GM19035 (cell line): Measurements from ENCODE around the gene KIAA1958.
"Not testable (repeated sequence)": the region's sequence is repeated elsewhere in the genome, so short reads cannot be mapped to it uniquely, and the experiment has no call there.

ENCODE experiments used
- ATAC-seq: cut with Tn5 transposase; IDR thresholded peaks from one replicate; pipeline ENCODE4 v1.9.1; 2021; ENCODE audit not compliant: unreplicated experiment

Gene KIAA1958

GRCh38 chr9:112489039-112489546 is 2.5 kb downstream of the KIAA1958 start:
- no peak for ATAC-seq

- no peak for ATAC-seq
Measured at GRCh38 chr9:112489876-112490666, 3.4 kb downstream of the KIAA1958 start.

- ATAC-seq: no peak
Measured at GRCh38 chr9:112493393-112494137, 6.9 kb downstream of the KIAA1958 start.

DNA sequence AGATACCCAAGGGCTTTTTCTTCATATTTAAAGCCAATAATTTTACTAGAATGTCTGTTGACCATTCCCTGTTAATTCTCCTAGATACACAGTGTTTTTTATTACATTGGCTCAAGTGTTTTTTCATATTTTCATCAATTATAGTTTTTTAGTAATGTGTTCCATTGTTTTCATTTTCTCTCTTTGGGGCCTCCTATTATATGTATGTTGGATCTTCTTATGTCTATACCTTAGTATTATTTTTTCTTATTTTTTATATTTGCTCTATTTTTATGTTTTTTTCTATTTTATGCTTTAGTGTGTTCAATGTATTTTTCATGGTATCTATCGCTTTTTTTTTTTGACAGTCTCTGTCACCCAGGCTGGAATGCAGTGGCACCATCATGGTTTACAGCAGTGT is 7.5 kb downstream of the KIAA1958 start:
- no peak for ATAC-seq

GRCh38 chr9:112495614-112496013 is 9.0 kb downstream of the KIAA1958 start:
- ATAC-seq: no peak

DNA sequence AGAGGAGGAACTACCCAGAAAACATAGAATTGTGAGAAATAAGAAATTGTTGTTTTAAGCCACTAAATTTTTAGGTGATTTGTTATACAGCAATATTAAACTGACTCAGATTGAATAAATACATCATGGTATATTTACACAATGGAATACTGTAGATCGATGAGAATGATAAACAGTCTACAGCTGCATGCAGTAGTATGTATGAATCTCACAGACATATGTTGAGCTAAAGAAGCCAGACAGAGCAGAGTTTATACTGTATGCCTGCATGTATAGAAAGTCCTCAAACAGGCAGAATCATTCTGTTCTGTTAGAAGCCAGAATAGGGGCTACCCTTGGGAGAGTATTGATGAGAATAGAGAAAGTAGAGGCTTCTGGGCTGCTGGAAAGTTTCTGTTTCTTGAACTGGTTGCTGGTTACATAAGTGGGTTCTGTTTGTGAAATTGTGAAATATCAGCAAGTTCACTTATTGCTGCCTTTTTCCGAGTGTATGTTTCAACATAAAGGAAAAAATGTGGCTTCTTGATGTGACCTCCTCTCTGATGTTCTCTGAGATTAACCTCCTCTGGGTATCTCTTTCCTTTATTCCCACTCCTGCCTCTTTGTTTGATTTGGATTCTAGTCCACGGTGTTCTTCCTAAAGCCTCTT is 9.6 kb downstream of the KIAA1958 start:
- ATAC-seq: no peak

DNA sequence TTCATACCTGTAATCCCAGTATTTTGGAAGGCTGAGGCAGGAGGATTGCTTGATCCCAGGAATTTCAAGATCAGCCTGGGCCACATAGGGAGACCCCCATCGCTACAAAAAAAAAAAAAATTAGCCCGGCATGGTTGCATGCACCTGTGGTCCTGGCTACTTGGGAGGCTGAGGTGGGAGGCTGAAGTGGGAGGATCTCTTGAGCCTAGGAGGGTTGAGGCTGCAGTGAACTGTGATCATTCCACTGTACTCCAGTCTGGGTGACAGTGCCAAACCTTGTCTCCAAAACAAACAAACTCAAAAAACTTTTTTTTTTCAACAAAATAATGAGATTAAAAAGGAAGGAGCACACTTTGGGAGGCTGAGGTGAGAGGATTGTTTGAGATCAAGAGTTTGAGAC is 14.2 kb downstream of the KIAA1958 start:
- ATAC-seq: no peak

GRCh38 chr9:112501287-112501686 is 14.7 kb downstream of the KIAA1958 start:
- no peak for ATAC-seq

- no peak for ATAC-seq
Measured at GRCh38 chr9:112502175-112502946, 15.7 kb downstream of the KIAA1958 start.

- ATAC-seq: no peak
Measured at GRCh38 chr9:112503170-112503569, 16.5 kb downstream of the KIAA1958 start.

- no peak for ATAC-seq
Measured at GRCh38 chr9:112505086-112505485, 18.5 kb downstream of the KIAA1958 start.

DNA sequence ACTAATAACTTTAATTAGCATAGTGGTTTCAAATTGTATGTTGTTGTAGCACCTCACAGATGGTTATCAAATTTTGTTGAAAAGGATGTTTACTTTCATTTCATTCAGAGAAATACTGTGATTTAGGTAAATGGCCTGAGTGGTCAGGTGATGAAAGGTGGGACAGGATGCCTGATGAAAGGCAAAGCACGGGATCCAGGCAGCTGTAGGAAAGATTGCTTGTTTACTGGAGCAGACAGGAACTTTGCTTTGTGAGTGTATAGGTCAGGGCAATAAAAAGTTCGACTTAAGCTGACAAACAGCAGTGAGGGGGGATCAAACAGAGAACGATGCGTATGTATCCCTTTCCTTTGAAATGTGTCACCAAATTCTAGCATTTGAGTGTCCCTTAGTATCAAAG is 19.0 kb downstream of the KIAA1958 start:
- ATAC-seq: no peak

GRCh38 chr9:112506571-112506970 is 19.9 kb downstream of the KIAA1958 start:
- no peak for ATAC-seq

GRCh38 chr9:112507001-112507680 is 20.5 kb downstream of the KIAA1958 start:
- no peak for ATAC-seq

GRCh38 chr9:112508377-112508776 is 21.8 kb downstream of the KIAA1958 start:
- no peak for ATAC-seq

GRCh38 chr9:112512377-112512776 is 25.8 kb downstream of the KIAA1958 start:
- ATAC-seq: not testable (repeated sequence)

DNA sequence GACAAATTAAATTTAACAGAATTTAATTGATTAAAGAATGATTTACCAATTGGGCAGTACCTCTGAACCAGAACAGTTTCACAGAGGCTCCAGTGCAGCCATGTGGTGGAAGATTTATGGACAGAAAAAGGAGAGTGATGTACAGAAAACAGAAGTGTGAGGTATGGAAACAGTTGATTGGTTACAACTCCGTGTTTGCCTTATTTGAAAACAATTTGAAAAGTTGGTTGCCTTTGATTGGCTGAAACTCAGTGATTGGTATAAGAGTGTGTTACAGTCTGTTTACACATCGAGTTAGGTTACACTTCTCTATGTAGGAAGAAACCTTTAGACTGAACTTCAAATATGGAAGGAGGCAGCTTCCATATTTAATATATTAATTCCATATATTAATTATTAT is 30.1 kb downstream of the KIAA1958 start:
- ATAC-seq: no peak

DNA sequence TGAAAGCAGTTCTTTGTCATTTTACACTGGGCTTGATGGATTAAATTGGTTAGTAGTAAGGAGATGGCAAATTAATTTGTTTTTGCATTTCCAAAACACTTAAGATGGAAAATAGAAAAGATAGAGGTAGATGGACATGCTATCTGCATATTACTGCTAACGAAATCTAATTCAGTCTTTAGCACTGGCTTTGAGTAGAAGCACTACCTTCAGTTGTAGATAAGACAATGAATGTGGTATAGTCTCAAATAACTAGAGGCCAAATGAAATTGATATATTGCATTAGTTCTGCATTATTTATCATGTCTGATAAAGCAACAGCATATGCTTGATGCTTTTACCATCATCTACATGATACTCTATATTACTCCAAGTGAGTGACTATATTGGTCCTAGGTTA is 33.4 kb downstream of the KIAA1958 start:
- no peak for ATAC-seq

DNA sequence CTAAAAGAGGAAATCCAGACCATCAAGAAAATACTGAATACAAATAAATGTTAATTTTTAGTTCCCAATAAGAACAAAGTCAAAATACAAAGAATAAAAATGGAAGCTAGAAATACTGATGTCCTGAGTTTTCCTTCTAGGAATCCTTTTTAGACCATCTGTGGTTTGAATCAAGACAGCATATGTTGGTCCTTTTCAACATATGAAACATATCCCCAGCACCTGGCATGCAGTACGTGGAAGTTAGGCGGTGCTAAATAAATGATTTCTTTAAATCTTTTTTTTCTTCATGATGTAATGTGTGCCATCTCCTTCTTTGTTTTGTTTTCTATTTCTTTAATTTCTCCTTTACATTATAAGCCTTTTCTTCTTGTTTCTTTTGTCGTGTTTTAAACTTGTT is 34.0 kb downstream of the KIAA1958 start:
- no peak for ATAC-seq

- no peak for ATAC-seq
Measured at GRCh38 chr9:112526973-112527372, 40.3 kb downstream of the KIAA1958 start.
